ENCODE data around the gene CNTN4. TPM values are rescaled to one million over a fixed set of nuclear protein-coding genes. Genes with fewer than 3 reads are reported as not detected.
A peak's percentile ranks its signal among the peaks of the same experiment; 100 is the strongest.

The CNTN4 gene
- total and polyA plus RNA-seq, 4 donors, result 1.2 to 3.8 (median 2.6) TPM

DNA sequence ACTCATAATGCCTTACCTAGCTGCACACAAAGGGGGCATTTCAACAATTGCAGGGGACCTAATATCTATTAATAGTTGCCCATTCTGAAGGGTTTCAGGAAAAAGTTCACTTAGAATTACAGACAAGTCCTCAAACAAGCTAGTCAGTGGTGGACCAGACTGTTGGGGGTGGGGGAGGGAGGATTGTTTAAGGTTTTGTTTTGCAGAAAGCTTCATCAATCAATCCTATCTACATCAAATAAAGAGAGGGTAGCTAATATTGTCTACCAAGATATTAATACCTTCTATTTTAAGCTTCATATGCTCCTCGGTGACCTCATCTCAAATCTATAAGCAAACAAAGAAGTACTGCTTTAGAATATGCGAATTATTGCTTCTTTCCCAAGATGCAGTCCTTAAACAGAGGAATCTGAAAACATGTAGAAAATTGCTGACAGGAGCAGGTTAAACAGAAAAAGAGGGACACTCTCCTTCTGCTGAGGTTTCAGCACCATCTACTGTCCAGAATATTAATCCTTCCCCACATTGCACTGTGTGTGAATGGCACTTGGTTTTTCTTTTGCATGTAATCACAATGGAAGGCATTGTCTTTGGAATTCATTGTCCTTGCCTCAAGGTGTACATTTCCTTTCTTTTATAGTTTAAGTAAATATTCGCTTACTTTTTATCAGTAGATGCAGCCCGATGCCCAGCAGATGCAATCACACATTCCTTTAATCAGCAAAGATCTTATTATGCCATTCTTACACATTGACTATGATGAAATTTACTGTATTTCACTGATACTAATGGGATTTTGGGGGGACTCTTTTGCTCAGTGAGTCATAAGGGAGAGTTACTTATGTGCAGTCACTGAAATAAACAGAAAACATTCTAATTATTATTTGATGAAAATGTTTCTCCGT is 916.8 kb downstream of the CNTN4 start (continued):
- TF ChIP-seq, protein P1, sequence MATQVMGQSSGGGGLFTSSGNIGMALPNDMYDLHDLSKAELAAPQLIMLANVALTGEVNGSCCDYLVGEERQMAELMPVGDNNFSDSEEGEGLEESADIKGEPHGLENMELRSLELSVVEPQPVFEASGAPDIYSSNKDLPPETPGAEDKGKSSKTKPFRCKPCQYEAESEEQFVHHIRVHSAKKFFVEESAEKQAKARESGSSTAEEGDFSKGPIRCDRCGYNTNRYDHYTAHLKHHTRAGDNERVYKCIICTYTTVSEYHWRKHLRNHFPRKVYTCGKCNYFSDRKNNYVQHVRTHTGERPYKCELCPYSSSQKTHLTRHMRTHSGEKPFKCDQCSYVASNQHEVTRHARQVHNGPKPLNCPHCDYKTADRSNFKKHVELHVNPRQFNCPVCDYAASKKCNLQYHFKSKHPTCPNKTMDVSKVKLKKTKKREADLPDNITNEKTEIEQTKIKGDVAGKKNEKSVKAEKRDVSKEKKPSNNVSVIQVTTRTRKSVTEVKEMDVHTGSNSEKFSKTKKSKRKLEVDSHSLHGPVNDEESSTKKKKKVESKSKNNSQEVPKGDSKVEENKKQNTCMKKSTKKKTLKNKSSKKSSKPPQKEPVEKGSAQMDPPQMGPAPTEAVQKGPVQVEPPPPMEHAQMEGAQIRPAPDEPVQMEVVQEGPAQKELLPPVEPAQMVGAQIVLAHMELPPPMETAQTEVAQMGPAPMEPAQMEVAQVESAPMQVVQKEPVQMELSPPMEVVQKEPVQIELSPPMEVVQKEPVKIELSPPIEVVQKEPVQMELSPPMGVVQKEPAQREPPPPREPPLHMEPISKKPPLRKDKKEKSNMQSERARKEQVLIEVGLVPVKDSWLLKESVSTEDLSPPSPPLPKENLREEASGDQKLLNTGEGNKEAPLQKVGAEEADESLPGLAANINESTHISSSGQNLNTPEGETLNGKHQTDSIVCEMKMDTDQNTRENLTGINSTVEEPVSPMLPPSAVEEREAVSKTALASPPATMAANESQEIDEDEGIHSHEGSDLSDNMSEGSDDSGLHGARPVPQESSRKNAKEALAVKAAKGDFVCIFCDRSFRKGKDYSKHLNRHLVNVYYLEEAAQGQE (IDR thresholded peaks at IDR 0.05), result peak; percentile 96
- TF ChIP-seq YY1 (IDR thresholded peaks at IDR 0.05), result no peak
- no peak for TF ChIP-seq FOXA2 (IDR thresholded peaks at IDR 0.05)

DNA sequence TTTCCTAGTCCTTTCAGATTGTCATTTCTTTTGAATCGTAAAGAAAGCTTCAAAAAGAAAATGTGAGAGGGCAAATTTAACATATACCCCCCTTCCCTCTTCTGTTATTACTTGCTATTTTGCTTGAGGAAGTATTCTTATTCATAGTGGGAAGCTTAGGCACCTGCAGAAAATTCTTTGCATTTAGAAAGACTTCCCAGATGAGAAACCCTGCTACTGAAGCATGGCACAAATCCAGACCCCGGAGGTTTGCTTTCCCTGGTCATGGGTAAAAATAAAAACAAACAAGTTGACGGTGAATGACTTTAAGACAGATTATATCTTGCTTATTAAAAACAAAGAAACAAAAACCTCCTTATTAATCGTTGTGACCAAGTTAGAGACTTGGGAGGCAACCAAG is 917.6 kb downstream of the CNTN4 start:
- H3K27ac ChIP-seq (ENCODE audit: low read depth in 1 of 2, low read length in 2 of 2), result no peak overlapping the region
- no peak for DNase-seq (ENCODE audit: low spot score)
- no peaks in the 10 kb centered on the region for H3K27me3 ChIP-seq (ENCODE audit: control insufficient read depth in 4 of 4, insufficient read depth in 4 of 4, low read length in 3 of 4)
- no peaks in the 10 kb centered on the region for H3K9me3 ChIP-seq (ENCODE audit: control insufficient read depth in 4 of 4, low read length in 3 of 4)
- no peaks in the 10 kb centered on the region for H3K36me3 ChIP-seq (ENCODE audit: control insufficient read depth in 4 of 4, insufficient read depth in 3 of 4, low read depth in 1 of 4, low read length in 3 of 4)
- H3K4me3 ChIP-seq (ENCODE audit: low read depth in 1 of 3, low read length in 3 of 3), result no peak overlapping the region
- 56% methylated on average over 4 of the region's 4 CpGs for WGBS
- no peak for TF ChIP-seq HNF4A (conservative IDR thresholded peaks at IDR 0.05)
- TF ChIP-seq, protein P2, sequence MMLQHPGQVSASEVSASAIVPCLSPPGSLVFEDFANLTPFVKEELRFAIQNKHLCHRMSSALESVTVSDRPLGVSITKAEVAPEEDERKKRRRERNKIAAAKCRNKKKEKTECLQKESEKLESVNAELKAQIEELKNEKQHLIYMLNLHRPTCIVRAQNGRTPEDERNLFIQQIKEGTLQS (IDR thresholded peaks at IDR 0.05), result no peak
- no peak for TF ChIP-seq JUND (IDR thresholded peaks at IDR 0.05)
- TF ChIP-seq RXRA (IDR thresholded peaks at IDR 0.05), result no peak
- TF ChIP-seq, protein P1 (IDR thresholded peaks at IDR 0.05), result no peak
- no peak for TF ChIP-seq RAD21 (IDR thresholded peaks at IDR 0.05)
- TF ChIP-seq FOXA1 (IDR thresholded peaks at IDR 0.05), result no peak
- TF ChIP-seq, protein P3, sequence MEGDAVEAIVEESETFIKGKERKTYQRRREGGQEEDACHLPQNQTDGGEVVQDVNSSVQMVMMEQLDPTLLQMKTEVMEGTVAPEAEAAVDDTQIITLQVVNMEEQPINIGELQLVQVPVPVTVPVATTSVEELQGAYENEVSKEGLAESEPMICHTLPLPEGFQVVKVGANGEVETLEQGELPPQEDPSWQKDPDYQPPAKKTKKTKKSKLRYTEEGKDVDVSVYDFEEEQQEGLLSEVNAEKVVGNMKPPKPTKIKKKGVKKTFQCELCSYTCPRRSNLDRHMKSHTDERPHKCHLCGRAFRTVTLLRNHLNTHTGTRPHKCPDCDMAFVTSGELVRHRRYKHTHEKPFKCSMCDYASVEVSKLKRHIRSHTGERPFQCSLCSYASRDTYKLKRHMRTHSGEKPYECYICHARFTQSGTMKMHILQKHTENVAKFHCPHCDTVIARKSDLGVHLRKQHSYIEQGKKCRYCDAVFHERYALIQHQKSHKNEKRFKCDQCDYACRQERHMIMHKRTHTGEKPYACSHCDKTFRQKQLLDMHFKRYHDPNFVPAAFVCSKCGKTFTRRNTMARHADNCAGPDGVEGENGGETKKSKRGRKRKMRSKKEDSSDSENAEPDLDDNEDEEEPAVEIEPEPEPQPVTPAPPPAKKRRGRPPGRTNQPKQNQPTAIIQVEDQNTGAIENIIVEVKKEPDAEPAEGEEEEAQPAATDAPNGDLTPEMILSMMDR (IDR thresholded peaks at IDR 0.05; ENCODE audit: low read depth, low read length, missing input control), result no peak
- TF ChIP-seq FOXA2 (IDR thresholded peaks at IDR 0.05), result no peak
- TF ChIP-seq, protein P4, sequence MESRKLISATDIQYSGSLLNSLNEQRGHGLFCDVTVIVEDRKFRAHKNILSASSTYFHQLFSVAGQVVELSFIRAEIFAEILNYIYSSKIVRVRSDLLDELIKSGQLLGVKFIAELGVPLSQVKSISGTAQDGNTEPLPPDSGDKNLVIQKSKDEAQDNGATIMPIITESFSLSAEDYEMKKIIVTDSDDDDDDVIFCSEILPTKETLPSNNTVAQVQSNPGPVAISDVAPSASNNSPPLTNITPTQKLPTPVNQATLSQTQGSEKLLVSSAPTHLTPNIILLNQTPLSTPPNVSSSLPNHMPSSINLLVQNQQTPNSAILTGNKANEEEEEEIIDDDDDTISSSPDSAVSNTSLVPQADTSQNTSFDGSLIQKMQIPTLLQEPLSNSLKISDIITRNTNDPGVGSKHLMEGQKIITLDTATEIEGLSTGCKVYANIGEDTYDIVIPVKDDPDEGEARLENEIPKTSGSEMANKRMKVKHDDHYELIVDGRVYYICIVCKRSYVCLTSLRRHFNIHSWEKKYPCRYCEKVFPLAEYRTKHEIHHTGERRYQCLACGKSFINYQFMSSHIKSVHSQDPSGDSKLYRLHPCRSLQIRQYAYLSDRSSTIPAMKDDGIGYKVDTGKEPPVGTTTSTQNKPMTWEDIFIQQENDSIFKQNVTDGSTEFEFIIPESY (IDR thresholded peaks at IDR 0.05), result no peak
- no peak for TF ChIP-seq SP1 (IDR thresholded peaks at IDR 0.05)
- no peak for TF ChIP-seq NR2F2 (IDR thresholded peaks at IDR 0.05)
- TF ChIP-seq TAF1 (conservative IDR thresholded peaks at IDR 0.05), result no peak
- H3K9ac ChIP-seq (ENCODE audit: low read depth in 1 of 2, low read length in 2 of 2), result no peak overlapping the region
- peaks cover 0 to 20% (median 4%) of the 10 kb centered on the region in 4 donors for H3K4me1 ChIP-seq (ENCODE audit: control insufficient read depth in 4 of 4, insufficient read depth in 4 of 4, low read length in 3 of 4)

All from liver (tissue), 9 donors.